Posterior vena cava (tissue), 2 donors: ENCODE measurements around the gene KRTAP10-8. TPM values are rescaled to one million over a fixed set of nuclear protein-coding genes. Genes with fewer than 3 reads are reported as not detected.
"Not testable (repeated sequence)": the region's sequence is repeated elsewhere in the genome, so short reads cannot be mapped to it uniquely, and the experiment has no call there.

Source experiments
- DNase-seq: peaks from one replicate; pipeline ENCODE4 v3.0.0-alpha.2; 2020; ENCODE audit warnings: low spot score
- intact Hi-C, 2 donors: fragments of 100-400 bp; cut with DNase I; formaldehyde crosslinking; loops; one replicate each; pipeline versions ENCODE4 v1.14.1 to v1.14.2; 2022 to 2023
- long read RNA-seq, 2 donors: library from polyadenylated mRNA; unstranded; transcript quantifications; one replicate each; pipeline ENCODE4 v2.0.0, GENCODE V29; 2020 to 2021
- total RNA-seq, 2 donors: library from RNA; stranded (reverse); fragmentation: NEBNext Ultra II Directional; extraction: Animal tissue kit (Norgen Biotek cat#: 25700); gene quantifications; one replicate each; pipeline ENCODE4 v1.2.1, GENCODE V29; 2021
- donor health status: DM: yes; HTN: yes; CAD: no.
- donor health status: DM: yes; HTN: yes; CAD: no.

Gene KRTAP10-8
- total RNA-seq: not detected
- long read RNA-seq, donor 1: 0 reads
- long read RNA-seq, donor 2: 0 reads

- DNase-seq: peak; percentile 71
- intact Hi-C loops: loop anchor here in 1 of 2 donors (10.0 kb wide), 1 partner anchor 303 kb away; no protein-coding TSS in a partner anchor
These were observed at the start of gene KRTAP10-8 for GRCh38 chr21:44612029-44612486. Gene KRTAP10-8 (plus strand): TSS chr21:44612079. CDS start chr21:44612101, 22 bp downstream.

- DNase-seq: no peak
- intact Hi-C loops: no loop called here
These were observed 47.8 kb upstream of the KRTAP10-8 start for GRCh38 chr21:44564099-44564498.

- no peak for DNase-seq
- intact Hi-C loops: no loop called here
These were observed 46.8 kb upstream of the KRTAP10-8 start for GRCh38 chr21:44564886-44565598.

- DNase-seq: no peak
- intact Hi-C loops: no loop called here
These were observed 45.5 kb upstream of the KRTAP10-8 start for GRCh38 chr21:44566403-44566802.

- peak; percentile 70 for DNase-seq
- intact Hi-C loops: no loop called here
These were observed 44.3 kb upstream of the KRTAP10-8 start for GRCh38 chr21:44567481-44568171.

GRCh38 chr21:44568261-44568660 lies 43.6 kb upstream of the KRTAP10-8 start:
- intact Hi-C loops: no loop called here
- peak; percentile 34 for DNase-seq

GRCh38 chr21:44568667-44569556 lies 43.0 kb upstream of the KRTAP10-8 start:
- intact Hi-C loops: no loop called here
- peak; percentile 60 for DNase-seq

GRCh38 chr21:44569861-44570517 lies 41.9 kb upstream of the KRTAP10-8 start:
- intact Hi-C loops: no loop called here
- peak; percentile 61 for DNase-seq

GRCh38 chr21:44571296-44571695 lies 40.6 kb upstream of the KRTAP10-8 start:
- DNase-seq: no peak
- intact Hi-C loops: no loop called here

- peak; percentile 55 for DNase-seq
- intact Hi-C loops: no loop called here
These were observed 39.8 kb upstream of the KRTAP10-8 start for GRCh38 chr21:44571844-44572782.

- intact Hi-C loops: no loop called here
- peak; percentile 46 for DNase-seq
These were observed 38.8 kb upstream of the KRTAP10-8 start for GRCh38 chr21:44572959-44573583.

GRCh38 chr21:44573630-44574456 lies 38.0 kb upstream of the KRTAP10-8 start, which contains the start of gene KRTAP10-4:
Gene KRTAP10-4 (plus strand): TSS chr21:44573729. CDS start chr21:44573759, 30 bp downstream.
- intact Hi-C loops: not testable (repeated sequence)
- peak; percentile 79 for DNase-seq

GRCh38 chr21:44574457-44575306 lies 37.2 kb upstream of the KRTAP10-8 start:
- DNase-seq: peak; percentile 74
- intact Hi-C loops: no loop called here

GRCh38 chr21:44575307-44576024 lies 36.4 kb upstream of the KRTAP10-8 start:
- peak; percentile 52 for DNase-seq
- intact Hi-C loops: no loop called here

GRCh38 chr21:44576025-44576420 lies 35.9 kb upstream of the KRTAP10-8 start:
- intact Hi-C loops: no loop called here

More at GRCh38 chr21:44576025-44576420, 35.9 kb upstream of the KRTAP10-8 start:
- peak; percentile 43 for DNase-seq
